Endothelial cell of coronary artery (primary cell): ENCODE measurements around the gene VPS16. TPM values are rescaled to one million over a fixed set of nuclear protein-coding genes. Genes with fewer than 3 reads are reported as not detected.

ENCODE experiments used
- total RNA-seq: library from RNA; depleted of rRNA; stranded (reverse); fragments of >200 nt; gene quantifications from 2 replicates; pipeline ENCODE4 v1.2.3, GENCODE V29; 2014

Gene VPS16
- 46.4 and 70.4 TPM in 2 replicates for total RNA-seq

GRCh38 chr20:2840138-2840966, at the start of gene VPS16, which contains the start of gene PCED1A:
VPS16 (plus strand) TSS chr20:2840745; CDS start chr20:2840775, 30 bp downstream.
PCED1A (minus strand) TSS chr20:2840655; CDS start chr20:2839912, 743 bp downstream.

DNA sequence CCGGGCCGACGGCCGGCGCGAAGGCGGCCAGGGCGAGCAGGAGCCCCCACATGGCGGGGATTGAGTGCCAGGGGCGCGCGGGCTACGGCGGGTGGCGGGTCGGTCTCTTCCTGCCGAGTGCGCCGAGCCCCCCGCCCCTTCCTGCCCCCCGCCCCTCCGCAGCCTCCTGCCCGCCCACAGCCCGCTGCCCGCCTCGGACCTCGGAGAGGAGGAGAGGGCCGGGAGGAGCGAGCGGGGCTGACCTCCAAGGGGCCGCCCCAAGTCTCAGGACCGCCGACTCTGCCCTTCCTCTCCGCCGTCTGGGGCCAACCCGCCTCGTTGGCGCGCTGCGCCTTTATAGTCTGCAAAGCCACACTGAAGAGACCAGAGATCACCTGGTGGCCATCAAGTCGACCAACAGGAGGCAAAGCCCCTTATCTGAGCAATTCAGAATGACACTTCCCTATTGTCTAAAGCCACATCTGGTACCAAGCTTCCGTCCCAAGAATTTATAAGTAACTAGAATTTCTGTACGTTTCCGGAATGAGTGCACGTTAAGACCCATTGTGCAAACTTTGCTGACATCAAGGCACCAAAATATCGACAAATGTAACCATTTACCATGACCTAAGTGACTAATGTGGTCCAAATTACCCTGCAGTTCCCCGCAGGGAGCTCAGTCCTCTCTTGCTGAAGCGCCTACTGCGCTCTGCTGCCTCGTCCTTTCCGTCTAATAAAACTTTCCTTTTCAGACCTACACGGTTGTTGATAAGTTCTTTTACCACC, 39.8 kb upstream of the VPS16 start, which contains the start of gene CPXM1:
CPXM1 (minus strand) TSS at position 107 of the 765 bp plus-strand sequence; CDS start at position 52, 55 bp downstream.

GRCh38 chr20:2814587-2815051, 25.9 kb upstream of the VPS16 start, which contains the start of gene C20orf141:
C20orf141 (plus strand) TSS chr20:2814987; CDS start chr20:2815185, 198 bp downstream.

DNA sequence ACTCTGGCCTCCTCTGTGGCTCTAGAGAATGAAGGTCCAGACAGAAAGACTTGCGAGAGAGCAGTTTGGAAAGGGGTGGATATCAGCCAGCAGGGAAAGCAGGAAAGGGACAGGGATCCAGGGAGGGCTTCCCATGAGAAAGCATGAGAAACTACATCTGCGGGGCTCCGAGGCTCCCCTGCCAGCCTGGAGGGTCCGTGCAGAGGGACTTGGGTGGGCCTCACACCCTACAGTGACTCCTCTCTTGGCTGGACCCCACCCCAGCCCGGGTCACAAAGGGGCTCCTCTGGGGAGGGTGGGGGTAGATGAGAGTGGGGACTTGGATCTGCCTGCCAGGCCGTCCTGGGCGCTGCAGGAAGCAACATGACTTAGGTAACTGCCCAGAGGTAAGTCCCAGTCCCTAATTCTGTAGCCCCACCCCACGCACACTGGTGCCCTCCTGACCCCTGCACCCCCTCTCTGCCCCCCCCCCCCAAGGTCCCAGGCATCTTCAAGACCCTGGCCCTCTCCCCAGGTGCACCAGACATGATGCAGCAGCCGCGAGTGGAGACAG, 24.4 kb upstream of the VPS16 start, which contains the start of gene TMEM239:
TMEM239 (plus strand) TSS at position 335 of the 553 bp plus-strand sequence; CDS start at position 526, 191 bp downstream.

GRCh38 chr20:2873010-2873746, 32.6 kb downstream of the VPS16 start, which contains the start of gene PTPRA:
PTPRA (plus strand) TSS chr20:2873481; CDS start chr20:2964278, 90,797 bp downstream.

Other genes starting within 250 kb of the VPS16 start
- 243 TPM in 2 replicates for gene NOP56, start 188.1 kb upstream of the VPS16 start, total RNA-seq
- gene IDH3B, start 176.5 kb upstream of the VPS16 start, total RNA-seq = 108 and 134 TPM in 2 replicates
- 0.99 and 2.9 TPM in 2 replicates for gene EBF4, start 148.0 kb upstream of the VPS16 start, total RNA-seq
- 0.09 TPM in 1 of 2 replicates, not detected in the other for gene CPXM1, start 40.1 kb upstream of the VPS16 start, total RNA-seq
- gene C20orf141, start 25.8 kb upstream of the VPS16 start, total RNA-seq = not detected in 2 replicates
- not detected in 2 replicates for gene TMEM239, start 24.4 kb upstream of the VPS16 start, total RNA-seq
- gene PCED1A, start 90 bp upstream of the VPS16 start, total RNA-seq = 9.4 and 19.0 TPM in 2 replicates
- gene PTPRA, start 32.7 kb downstream of the VPS16 start, total RNA-seq = 20.6 and 28.1 TPM in 2 replicates
- 0.18 TPM in 1 of 2 replicates, not detected in the other for gene GNRH2, start 202.9 kb downstream of the VPS16 start, total RNA-seq
- gene MRPS26, start 205.3 kb downstream of the VPS16 start, total RNA-seq = 41.4 and 48.8 TPM in 2 replicates
- gene OXT, start 230.9 kb downstream of the VPS16 start, total RNA-seq = not detected in 2 replicates
- gene AVP, start 244.0 kb downstream of the VPS16 start, total RNA-seq = not detected in 2 replicates